Measurements from ENCODE around the gene CDKAL1. TPM values are rescaled to one million over a fixed set of nuclear protein-coding genes. Genes with fewer than 3 reads are reported as not detected.

CDKAL1 gene
- total RNA-seq, 1 donor from 2014 or later, result 11.2 TPM

- DNase-seq (ENCODE audit: extremely low read depth, low read depth, low spot score), result no peak
These were observed 334.3 kb downstream of the CDKAL1 start for GRCh38 chr6:20868397-20869096.

GRCh38 chr6:20870021-20870420 lies 335.8 kb downstream of the CDKAL1 start:
- DNase-seq (ENCODE audit: extremely low read depth, low read depth, low spot score), result no peak

- no peak for DNase-seq (ENCODE audit: extremely low read depth, low read depth, low spot score)
These were observed 336.2 kb downstream of the CDKAL1 start for GRCh38 chr6:20870493-20870892.

- DNase-seq (ENCODE audit: extremely low read depth, low read depth, low spot score), result no peak
These were observed 339.4 kb downstream of the CDKAL1 start for GRCh38 chr6:20873425-20874190.

GRCh38 chr6:20875369-20875963 lies 341.2 kb downstream of the CDKAL1 start:
- DNase-seq (ENCODE audit: extremely low read depth, low read depth, low spot score), result no peak

GRCh38 chr6:20876036-20876435 lies 341.8 kb downstream of the CDKAL1 start:
- DNase-seq (ENCODE audit: extremely low read depth, low read depth, low spot score), result no peak

- DNase-seq (ENCODE audit: extremely low read depth, low read depth, low spot score), result no peak
These were observed 342.3 kb downstream of the CDKAL1 start for GRCh38 chr6:20876561-20876960.

GRCh38 chr6:20877008-20877937 lies 343.0 kb downstream of the CDKAL1 start:
- DNase-seq (ENCODE audit: extremely low read depth, low read depth, low spot score), result peak; percentile 83

GRCh38 chr6:20879121-20879520 lies 344.9 kb downstream of the CDKAL1 start:
- no peak for DNase-seq (ENCODE audit: extremely low read depth, low read depth, low spot score)

GRCh38 chr6:20879526-20879925 lies 345.3 kb downstream of the CDKAL1 start:
- DNase-seq (ENCODE audit: extremely low read depth, low read depth, low spot score), result no peak

- no peak for DNase-seq (ENCODE audit: extremely low read depth, low read depth, low spot score)
These were observed 347.1 kb downstream of the CDKAL1 start for GRCh38 chr6:20881365-20881764.

GRCh38 chr6:20882014-20882413 lies 347.8 kb downstream of the CDKAL1 start:
- DNase-seq (ENCODE audit: extremely low read depth, low read depth, low spot score), result no peak

GRCh38 chr6:20885076-20885475 lies 350.8 kb downstream of the CDKAL1 start:
- DNase-seq (ENCODE audit: extremely low read depth, low read depth, low spot score), result no peak

- no peak for DNase-seq (ENCODE audit: extremely low read depth, low read depth, low spot score)
These were observed 356.9 kb downstream of the CDKAL1 start for GRCh38 chr6:20891161-20891560.

GRCh38 chr6:20892365-20892764 lies 358.1 kb downstream of the CDKAL1 start:
- DNase-seq (ENCODE audit: extremely low read depth, low read depth, low spot score), result no peak

GRCh38 chr6:20893412-20893811 lies 359.2 kb downstream of the CDKAL1 start:
- DNase-seq (ENCODE audit: extremely low read depth, low read depth, low spot score), result no peak

- no peak for DNase-seq (ENCODE audit: extremely low read depth, low read depth, low spot score)
These were observed 366.3 kb downstream of the CDKAL1 start for GRCh38 chr6:20900389-20901160.

GRCh38 chr6:20905377-20905776 lies 371.1 kb downstream of the CDKAL1 start:
- no peak for DNase-seq (ENCODE audit: extremely low read depth, low read depth, low spot score)

GRCh38 chr6:20906945-20907344 lies 372.7 kb downstream of the CDKAL1 start:
- no peak for DNase-seq (ENCODE audit: extremely low read depth, low read depth, low spot score)

- DNase-seq (ENCODE audit: extremely low read depth, low read depth, low spot score), result no peak
These were observed 373.3 kb downstream of the CDKAL1 start for GRCh38 chr6:20907486-20908071.

All from glomerular endothelial cell (primary cell).